Measurements from ENCODE around the gene ARID1B. TPM values are rescaled to one million over a fixed set of nuclear protein-coding genes. Genes with fewer than 3 reads are reported as not detected.

ARID1B gene
- total RNA-seq, 4 donors from 2014 or later: 87.1 to 194 (median 115) TPM

DNA sequence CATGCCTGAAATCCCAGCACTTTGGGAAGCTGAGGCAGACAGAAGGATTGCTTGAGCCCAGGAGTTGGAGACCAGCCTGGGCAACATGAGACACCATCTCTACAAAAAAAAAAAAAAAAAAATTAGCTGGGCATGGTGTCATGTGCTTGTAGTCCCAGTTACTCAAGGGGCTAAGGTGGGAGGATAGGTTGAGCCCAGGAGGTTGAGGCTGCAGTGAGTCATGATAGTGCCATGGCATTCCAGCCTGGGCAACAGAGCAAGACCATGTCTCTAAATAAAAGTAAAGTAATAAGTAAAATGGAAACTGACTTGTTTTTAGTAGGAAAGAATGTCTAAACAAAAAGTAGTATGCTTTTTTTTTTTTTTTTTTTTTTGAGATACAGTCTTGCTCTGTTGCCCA lies 240.7 kb downstream of the ARID1B start:
- Histone ChIP-seq H3K36me3 (no peaks in the 10 kb centered on the region), H3K9me3 (no peaks in the 10 kb centered on the region), H3K27ac (no peak overlapping the region), H3K4me1 (peaks cover under 1 to 24% (median 13%) of the 10 kb centered on the region in 4 donors), H3K27me3 (no peaks in the 10 kb centered on the region), H3K4me3 (no peak overlapping the region)
- no peak for DNase-seq
- TF ChIP-seq POLR2A (IDR thresholded peaks at IDR 0.05) (no peak), CTCF (IDR thresholded peaks at IDR 0.05) (no peak), EP300 (IDR thresholded peaks at IDR 0.05; ENCODE audit: low read depth) (no peak), POLR2AphosphoS5 (IDR thresholded peaks at IDR 0.05) (no peak)
- in situ Hi-C loops (cut with MboI; ENCODE audit: low pct_ligation_motif_present in 1 of 4, low pct_unique_long_range_greater_than_20kb in 1 of 4, low sequenced_read_pairs in 3 of 4): loop anchor here in 1 of 4 donors (25.0 kb wide), 1 partner anchor 331 kb away; no protein-coding TSS in a partner anchor
- intact Hi-C loops (cut with DNase I; ENCODE audit: low total_unique reads): no loop called here

DNA sequence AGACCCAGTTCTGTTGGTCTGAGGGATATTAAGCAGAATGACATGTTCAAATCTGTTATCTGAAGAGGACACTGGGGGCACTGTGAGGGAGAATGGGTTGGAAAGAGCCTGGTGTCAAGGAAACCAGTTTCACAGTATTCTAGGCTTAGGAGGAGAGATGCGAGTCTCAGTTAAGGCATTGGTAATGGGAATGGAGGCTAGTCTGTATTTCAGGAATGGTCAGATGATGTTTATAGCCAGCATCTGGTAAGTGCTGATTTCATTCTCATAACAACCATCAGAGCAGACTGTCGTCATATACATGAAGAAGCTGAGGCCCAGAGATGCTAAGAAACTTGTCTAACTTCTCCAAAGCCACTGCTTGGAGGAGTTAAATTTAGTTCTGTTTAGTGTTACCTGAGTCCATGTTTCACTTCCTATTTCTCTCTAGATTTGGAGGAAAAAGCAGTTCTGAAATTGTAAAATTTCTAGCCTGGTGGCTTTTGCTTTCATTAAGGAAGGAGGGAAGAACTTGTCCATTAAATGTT lies 242.0 kb downstream of the ARID1B start:
- intact Hi-C loops (cut with DNase I; ENCODE audit: low total_unique reads): no loop called here
- TF ChIP-seq EP300 (IDR thresholded peaks at IDR 0.05; ENCODE audit: low read depth): no peak
- no peak for TF ChIP-seq CTCF (IDR thresholded peaks at IDR 0.05)
- TF ChIP-seq POLR2A (IDR thresholded peaks at IDR 0.05): no peak
- TF ChIP-seq POLR2AphosphoS5 (IDR thresholded peaks at IDR 0.05): no peak
- Histone ChIP-seq H3K36me3 (no peaks in the 10 kb centered on the region), H3K4me3 (no peak overlapping the region), H3K9me3 (no peaks in the 10 kb centered on the region), H3K4me1 (peaks cover 7 to 37% (median 18%) of the 10 kb centered on the region in 4 donors), H3K27me3 (no peaks in the 10 kb centered on the region), H3K27ac (peak overlapping the region; percentile 98 to 100 (median 100))
- WGBS, 2 donors (ENCODE audit: low coverage in 1 of 2): 63 to 85% methylated on average over 2 of the region's 2 CpGs
- no peak for DNase-seq
- in situ Hi-C loops (cut with MboI; ENCODE audit: low pct_ligation_motif_present in 1 of 4, low pct_unique_long_range_greater_than_20kb in 1 of 4, low sequenced_read_pairs in 3 of 4): loop anchor here in 1 of 4 donors (25.0 kb wide), 1 partner anchor 332 kb away; no protein-coding TSS in a partner anchor

- H3K9me3 ChIP-seq: no peaks in the 10 kb centered on the region
- intact Hi-C loops (cut with DNase I; ENCODE audit: low total_unique reads): loop anchor here (5.0 to 10.0 kb wide), 2 partner anchors 242 to 335 kb away; partner anchors contain the start of gene ARID1B
- 65 to 88% methylated on average over 5 to 7 of the region's 7 CpGs for WGBS, 2 donors (ENCODE audit: low coverage in 1 of 2)
- H3K4me1 ChIP-seq: peaks cover 7 to 42% (median 18%) of the 10 kb centered on the region in 4 donors
- no peaks in the 10 kb centered on the region for H3K27me3 ChIP-seq
- H3K4me3 ChIP-seq: no peak overlapping the region
- in situ Hi-C loops (cut with MboI; ENCODE audit: low pct_ligation_motif_present in 1 of 4, low pct_unique_long_range_greater_than_20kb in 1 of 4, low sequenced_read_pairs in 3 of 4): loop anchor here in 2 of 4 donors (10.0 to 25.0 kb wide), 2 partner anchors 235 to 332 kb away; no protein-coding TSS in a partner anchor
- DNase-seq: no peak
- TF ChIP-seq POLR2A (IDR thresholded peaks at IDR 0.05): no peak
- H3K36me3 ChIP-seq: no peaks in the 10 kb centered on the region
- H3K27ac ChIP-seq: peak overlapping the region; percentile 98 to 100 (median 100)
These were observed 242.6 kb downstream of the ARID1B start for GRCh38 chr6:157019733-157020132.

DNA sequence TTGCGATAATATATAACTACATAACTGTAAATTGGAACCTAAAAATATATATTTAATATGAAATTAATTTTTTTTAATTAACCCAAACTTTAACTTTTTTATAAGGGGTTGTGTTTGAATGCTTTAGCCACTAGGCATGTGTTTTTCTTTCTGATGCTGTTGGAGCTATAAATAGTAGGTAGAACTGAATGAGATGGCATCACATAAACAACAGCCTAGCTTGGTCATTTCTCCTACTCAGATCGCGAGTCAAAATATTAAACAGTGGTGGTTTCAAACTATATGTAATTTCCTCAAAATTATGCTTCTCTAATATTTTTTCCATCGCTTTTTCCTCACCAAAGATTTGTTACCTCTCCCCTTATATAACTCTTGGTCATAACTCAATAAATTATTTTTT lies 243.2 kb downstream of the ARID1B start:
- peaks cover 7 to 42% (median 18%) of the 10 kb centered on the region in 4 donors for H3K4me1 ChIP-seq

More for the DNA sequence above, 243.2 kb downstream of the ARID1B start:
- Histone ChIP-seq H3K27ac (peak overlapping the region; percentile 98 to 100 (median 100)), H3K9me3 (no peaks in the 10 kb centered on the region), H3K27me3 (no peaks in the 10 kb centered on the region), H3K36me3 (no peaks in the 10 kb centered on the region), H3K4me3 (peak overlapping the region in 3 of 4 donors; percentile 73 to 83 (median 82))
- no peak for DNase-seq
- WGBS, 2 donors (ENCODE audit: low coverage in 1 of 2): 29 to 30% methylated on average over 4 of the region's 4 CpGs
- intact Hi-C loops (cut with DNase I; ENCODE audit: low total_unique reads): loop anchor here (5.0 to 10.0 kb wide), 2 partner anchors 243 to 336 kb away; partner anchors contain the start of gene ARID1B
- TF ChIP-seq EP300 (IDR thresholded peaks at IDR 0.05; ENCODE audit: low read depth) (no peak), POLR2AphosphoS5 (IDR thresholded peaks at IDR 0.05) (no peak), CTCF (IDR thresholded peaks at IDR 0.05) (no peak), POLR2A (IDR thresholded peaks at IDR 0.05) (no peak)
- in situ Hi-C loops (cut with MboI; ENCODE audit: low pct_ligation_motif_present in 1 of 4, low pct_unique_long_range_greater_than_20kb in 1 of 4, low sequenced_read_pairs in 3 of 4): loop anchor here in 2 of 4 donors (10.0 to 25.0 kb wide), 2 partner anchors 236 to 333 kb away; no protein-coding TSS in a partner anchor

All from transverse colon (tissue), 4 donors.